Activated T-cell treated with anti-CD3 and anti-CD28 coated beads for 4 hours (primary cell): ENCODE data around the gene FLYWCH1.
A peak's percentile ranks its signal among the peaks of the same experiment; 100 is the strongest.

Experiments used
- DNase-seq: peaks from one replicate; pipeline ENCODE4 v3.0.0-alpha.2; 2020

Gene FLYWCH1

GRCh38 chr16:2900526-2901075 is 11.1 kb upstream of the FLYWCH1 start:
- DNase-seq, result no peak

GRCh38 chr16:2902337-2903130 is 9.2 kb upstream of the FLYWCH1 start:
- DNase-seq, result no peak

GRCh38 chr16:2904100-2904921 is 7.4 kb upstream of the FLYWCH1 start:
- peak; percentile 59 for DNase-seq

- no peak for DNase-seq
Observed at GRCh38 chr16:2904922-2905240, 6.8 kb upstream of the FLYWCH1 start.

GRCh38 chr16:2905241-2905987 is 6.3 kb upstream of the FLYWCH1 start:
- peak; percentile 76 for DNase-seq

GRCh38 chr16:2905988-2906387 is 5.7 kb upstream of the FLYWCH1 start:
- no peak for DNase-seq

GRCh38 chr16:2907084-2907753 is 4.5 kb upstream of the FLYWCH1 start:
- DNase-seq, result peak; percentile 14

GRCh38 chr16:2910441-2910969 is 1.2 kb upstream of the FLYWCH1 start:
- DNase-seq, result no peak

- no peak for DNase-seq
Observed at GRCh38 chr16:2912330-2913199, 834 bp downstream of the FLYWCH1 start.

GRCh38 chr16:2913603-2914002 is 1.9 kb downstream of the FLYWCH1 start:
- no peak for DNase-seq

GRCh38 chr16:2914233-2914632 is 2.5 kb downstream of the FLYWCH1 start:
- no peak for DNase-seq

- DNase-seq, result no peak
Observed at GRCh38 chr16:2915196-2915929, 3.6 kb downstream of the FLYWCH1 start.

- peak; percentile 54 for DNase-seq
Observed at GRCh38 chr16:2919511-2920255, 8.0 kb downstream of the FLYWCH1 start.

GRCh38 chr16:2923481-2923880 is 11.8 kb downstream of the FLYWCH1 start:
- no peak for DNase-seq

GRCh38 chr16:2924901-2925755 is 13.4 kb downstream of the FLYWCH1 start:
- no peak for DNase-seq

GRCh38 chr16:2925951-2926649 is 14.4 kb downstream of the FLYWCH1 start:
- no peak for DNase-seq

GRCh38 chr16:2926650-2926999 is 14.9 kb downstream of the FLYWCH1 start:
- DNase-seq, result no peak

GRCh38 chr16:2927010-2927646 is 15.4 kb downstream of the FLYWCH1 start:
- peak; percentile 88 for DNase-seq
